GM18526 (cell line): Measurements from ENCODE around the gene MBTPS2.
A peak's percentile ranks its signal among the peaks of the same experiment; 100 is the strongest.

Source experiments
- POLR2A ChIP-seq: IDR thresholded peaks from 3 replicates; pipeline ENCODE4 v1.6.1; 2011; ENCODE audit not compliant: insufficient read length; ENCODE audit errors: extremely low read depth

The MBTPS2 gene

GRCh38 chrX:21839334-21840192 is at the start of gene MBTPS2:
Gene MBTPS2 (plus strand): TSS chrX:21839617. CDS start chrX:21839735, 118 bp downstream.
- TF ChIP-seq POLR2A = peak; percentile 54

DNA sequence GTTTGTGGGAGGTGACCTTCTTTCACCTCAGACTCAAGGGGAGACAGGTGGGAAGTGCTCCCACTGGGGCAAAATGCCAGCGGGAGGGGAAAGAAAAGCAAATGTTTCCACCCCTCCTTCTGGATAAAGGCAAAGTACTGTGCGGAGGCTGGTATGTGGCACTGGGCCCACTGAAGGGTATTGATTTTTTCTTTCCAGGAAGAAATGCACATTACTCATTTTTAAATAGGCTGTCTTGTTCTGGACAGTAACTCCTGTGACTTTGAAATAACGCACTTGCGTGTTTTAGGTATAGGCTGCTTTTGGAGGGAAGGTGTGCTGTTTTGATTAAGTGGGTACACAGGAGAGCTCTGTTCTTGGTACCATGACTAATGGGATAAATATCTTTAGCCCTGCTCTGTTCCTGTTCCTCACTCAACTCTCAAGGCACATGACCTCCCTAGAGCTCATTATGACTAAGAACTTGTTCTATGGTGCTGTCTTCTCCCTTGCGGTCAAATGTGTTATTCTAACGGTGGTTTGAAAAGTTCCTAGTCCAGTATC is 40.7 kb upstream of the MBTPS2 start:
- TF ChIP-seq POLR2A = no peak

GRCh38 chrX:21799767-21800166 is 39.6 kb upstream of the MBTPS2 start:
- TF ChIP-seq POLR2A = no peak

DNA sequence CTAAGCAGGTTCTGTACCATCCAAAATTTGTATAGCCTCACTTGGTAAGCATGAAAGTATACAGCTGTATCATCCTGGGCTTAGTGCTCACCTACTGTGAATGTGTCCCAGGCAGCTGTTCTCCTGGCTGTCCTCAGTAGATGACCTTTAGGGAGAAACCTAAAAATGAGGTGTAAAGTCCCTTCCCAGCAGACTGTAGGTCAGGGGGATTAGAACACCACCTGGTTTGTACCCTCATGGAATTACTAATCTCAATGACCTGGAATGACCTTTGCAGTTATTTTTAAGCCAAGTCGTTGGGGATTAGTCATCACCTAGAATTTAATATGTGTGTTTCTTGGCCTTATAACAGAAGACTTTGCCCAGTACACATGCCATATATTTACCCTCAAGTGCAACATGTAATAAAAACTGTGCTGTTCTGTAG is 39.1 kb upstream of the MBTPS2 start:
- TF ChIP-seq POLR2A = no peak

DNA sequence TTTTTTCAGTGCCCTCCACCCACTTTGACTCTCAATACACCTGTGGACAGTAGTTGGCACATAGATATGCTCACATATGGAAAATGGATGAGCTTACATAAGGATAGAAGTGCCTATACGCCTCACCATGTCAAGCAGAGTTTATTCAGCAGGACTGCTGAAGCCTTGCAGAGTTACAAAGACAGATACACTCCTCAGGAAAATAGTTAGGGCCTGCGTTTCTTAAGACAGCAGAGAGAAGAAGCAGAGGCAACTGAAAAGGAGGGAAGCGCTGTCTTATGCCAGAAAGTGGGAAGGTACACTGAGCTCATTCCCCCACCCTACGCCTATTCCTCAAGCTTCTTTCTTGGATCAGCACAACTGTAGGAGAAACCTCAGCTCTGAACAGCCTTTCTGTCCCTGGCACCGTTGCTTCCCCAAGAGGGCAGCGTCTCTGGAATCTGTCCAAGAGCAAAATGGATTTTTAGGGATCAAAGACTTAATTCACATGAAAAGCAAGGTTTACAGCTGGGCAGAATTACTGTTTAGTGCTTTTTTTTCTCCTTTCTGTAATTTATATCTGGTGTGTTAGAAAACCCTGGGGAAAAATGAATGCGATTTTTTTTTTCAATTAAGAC is 37.3 kb upstream of the MBTPS2 start:
- TF ChIP-seq POLR2A = no peak

GRCh38 chrX:21802839-21803238 is 36.6 kb upstream of the MBTPS2 start:
- TF ChIP-seq POLR2A = no peak

GRCh38 chrX:21806691-21807090 is 32.7 kb upstream of the MBTPS2 start:
- TF ChIP-seq POLR2A = no peak

DNA sequence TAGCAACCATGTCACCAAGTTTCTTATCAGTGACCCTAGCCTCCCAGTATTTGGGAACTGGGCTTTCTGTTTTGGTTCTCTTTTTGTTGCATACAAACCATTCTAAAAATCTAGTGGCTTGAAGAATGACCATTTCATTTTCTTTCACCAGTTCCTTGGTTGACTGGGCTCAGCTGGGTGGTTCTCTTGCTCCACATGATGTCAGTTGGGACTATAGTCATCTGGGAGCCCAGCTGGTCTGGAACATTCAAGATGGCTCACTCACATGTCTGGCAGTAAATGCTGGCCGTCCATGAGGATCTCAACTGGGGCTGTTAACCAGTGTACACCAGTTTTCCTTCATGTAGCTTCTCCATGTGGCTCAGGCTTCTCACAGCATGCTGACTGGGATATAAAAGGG is 27.6 kb upstream of the MBTPS2 start:
- no peak for TF ChIP-seq POLR2A

- no peak for TF ChIP-seq POLR2A
Observed at GRCh38 chrX:21812628-21813027, 26.8 kb upstream of the MBTPS2 start.

GRCh38 chrX:21813612-21814368 is 25.6 kb upstream of the MBTPS2 start:
- TF ChIP-seq POLR2A = no peak

GRCh38 chrX:21816136-21816535 is 23.3 kb upstream of the MBTPS2 start:
- TF ChIP-seq POLR2A = no peak

GRCh38 chrX:21821875-21822274 is 17.5 kb upstream of the MBTPS2 start:
- no peak for TF ChIP-seq POLR2A

DNA sequence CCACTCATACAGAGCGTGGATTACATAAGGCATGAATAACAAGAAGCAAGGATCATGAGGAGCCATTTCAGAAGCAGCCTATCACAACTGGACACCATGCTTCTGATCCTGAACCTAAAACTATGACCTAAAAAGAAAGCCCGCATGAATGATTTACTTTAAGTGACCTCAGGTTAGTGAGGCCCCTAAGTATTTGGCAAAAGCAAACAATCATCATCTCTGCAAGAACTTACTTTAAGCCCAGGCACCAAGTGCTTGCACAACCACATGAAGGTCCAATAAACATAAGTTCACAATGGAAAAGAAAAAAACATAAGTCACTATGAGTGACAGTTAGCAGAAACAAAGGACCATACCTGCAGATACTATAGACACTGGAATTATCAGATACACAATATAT is 7.9 kb upstream of the MBTPS2 start:
- no peak for TF ChIP-seq POLR2A

DNA sequence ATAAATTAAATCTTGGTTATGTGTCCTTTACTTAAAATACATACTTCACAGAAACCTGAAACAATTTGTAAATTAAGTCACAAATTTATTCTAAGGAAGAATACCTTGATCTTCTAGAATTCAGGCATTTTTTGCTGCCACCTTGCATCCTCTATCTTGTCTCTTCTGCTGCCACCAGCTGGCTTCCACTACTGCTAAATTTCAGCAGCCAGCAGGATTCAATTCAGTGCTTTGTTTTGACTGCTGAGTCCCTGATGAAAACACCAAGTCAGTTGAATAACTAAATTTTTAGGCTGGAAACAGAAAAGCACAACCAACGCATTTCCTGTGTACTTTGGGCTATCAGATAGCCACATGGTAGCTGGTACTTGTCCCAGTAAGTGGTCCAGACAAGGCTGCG is 2.4 kb upstream of the MBTPS2 start:
- no peak for TF ChIP-seq POLR2A

GRCh38 chrX:21838937-21839333 is 482 bp upstream of the MBTPS2 start:
- TF ChIP-seq POLR2A = no peak

DNA sequence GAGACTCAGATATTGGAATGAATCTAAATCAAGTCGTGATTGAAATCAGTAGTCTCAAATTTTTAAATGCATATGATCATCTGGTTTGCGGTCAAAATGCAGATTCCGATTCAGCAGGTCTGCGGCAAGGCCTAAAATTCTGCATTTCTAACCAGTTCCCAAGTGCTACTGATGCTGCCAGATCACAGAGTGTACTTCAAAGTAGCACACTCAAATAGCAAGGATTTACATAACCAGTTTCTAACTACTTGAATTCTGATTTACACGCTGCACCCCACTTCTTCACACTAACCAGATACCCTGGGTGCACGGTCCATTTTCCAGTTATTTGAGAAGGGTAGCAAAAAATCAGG is 752 bp downstream of the MBTPS2 start:
- TF ChIP-seq POLR2A = no peak

DNA sequence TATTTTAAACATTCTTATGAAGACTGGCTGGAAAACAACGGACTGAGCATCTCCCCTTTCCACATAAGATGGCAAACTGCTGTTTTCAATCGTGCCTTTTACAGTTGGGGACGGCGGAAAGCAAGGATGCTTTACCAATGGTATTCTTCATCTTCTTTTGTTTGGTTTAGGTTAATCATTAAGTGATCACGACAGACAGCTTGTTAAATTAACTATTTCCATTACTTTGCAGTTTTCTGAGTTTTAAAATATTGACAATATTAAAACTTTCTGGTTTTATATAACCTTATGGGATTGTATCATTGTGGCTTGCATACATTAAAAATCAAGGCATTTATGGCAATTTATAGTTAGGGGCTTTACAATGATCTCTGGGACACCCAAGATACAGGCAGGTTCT is 3.8 kb downstream of the MBTPS2 start:
- no peak for TF ChIP-seq POLR2A
